ENCODE measurements around the gene CLEC2L. TPM values are rescaled to one million over a fixed set of nuclear protein-coding genes. Genes with fewer than 3 reads are reported as not detected.

The CLEC2L gene
- polyA plus RNA-seq, 3 donors, result not detected

DNA sequence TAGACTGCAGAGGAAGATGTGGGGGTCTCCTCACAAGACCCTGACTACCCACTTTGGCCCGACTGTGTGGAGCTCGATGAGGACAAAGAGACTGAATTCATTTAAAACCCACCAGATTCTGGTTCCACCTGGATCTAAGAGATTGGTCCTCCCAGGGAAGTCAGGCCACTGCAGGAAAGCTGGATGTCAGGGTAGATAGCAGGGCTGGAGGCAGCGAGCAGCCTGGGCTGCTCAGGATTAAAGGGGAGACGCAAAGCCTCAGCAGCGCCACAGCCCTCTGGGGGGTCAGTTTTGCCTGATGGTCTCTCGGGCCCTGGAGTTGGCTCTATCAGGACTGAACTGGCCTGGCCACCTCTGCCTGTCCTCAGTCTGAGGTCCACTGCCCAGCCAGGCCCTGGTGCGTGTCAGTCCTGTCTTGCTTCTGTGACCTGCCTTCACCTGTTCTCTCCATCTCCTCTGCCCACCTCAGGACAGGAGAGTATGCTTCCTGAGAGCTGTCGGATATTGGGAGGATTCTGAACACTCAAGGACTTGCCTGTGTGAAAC is 27.8 kb upstream of the CLEC2L start:
- TF ChIP-seq, protein P1, sequence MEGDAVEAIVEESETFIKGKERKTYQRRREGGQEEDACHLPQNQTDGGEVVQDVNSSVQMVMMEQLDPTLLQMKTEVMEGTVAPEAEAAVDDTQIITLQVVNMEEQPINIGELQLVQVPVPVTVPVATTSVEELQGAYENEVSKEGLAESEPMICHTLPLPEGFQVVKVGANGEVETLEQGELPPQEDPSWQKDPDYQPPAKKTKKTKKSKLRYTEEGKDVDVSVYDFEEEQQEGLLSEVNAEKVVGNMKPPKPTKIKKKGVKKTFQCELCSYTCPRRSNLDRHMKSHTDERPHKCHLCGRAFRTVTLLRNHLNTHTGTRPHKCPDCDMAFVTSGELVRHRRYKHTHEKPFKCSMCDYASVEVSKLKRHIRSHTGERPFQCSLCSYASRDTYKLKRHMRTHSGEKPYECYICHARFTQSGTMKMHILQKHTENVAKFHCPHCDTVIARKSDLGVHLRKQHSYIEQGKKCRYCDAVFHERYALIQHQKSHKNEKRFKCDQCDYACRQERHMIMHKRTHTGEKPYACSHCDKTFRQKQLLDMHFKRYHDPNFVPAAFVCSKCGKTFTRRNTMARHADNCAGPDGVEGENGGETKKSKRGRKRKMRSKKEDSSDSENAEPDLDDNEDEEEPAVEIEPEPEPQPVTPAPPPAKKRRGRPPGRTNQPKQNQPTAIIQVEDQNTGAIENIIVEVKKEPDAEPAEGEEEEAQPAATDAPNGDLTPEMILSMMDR (IDR thresholded peaks at IDR 0.05), result no peak
- 93% methylated on average over 5 of the region's 8 CpGs for WGBS (ENCODE audit: insufficient coverage)
- peak overlapping the region in 1 of 2 donors; percentile 23 for H3K4me3 Mint-ChIP-seq

DNA sequence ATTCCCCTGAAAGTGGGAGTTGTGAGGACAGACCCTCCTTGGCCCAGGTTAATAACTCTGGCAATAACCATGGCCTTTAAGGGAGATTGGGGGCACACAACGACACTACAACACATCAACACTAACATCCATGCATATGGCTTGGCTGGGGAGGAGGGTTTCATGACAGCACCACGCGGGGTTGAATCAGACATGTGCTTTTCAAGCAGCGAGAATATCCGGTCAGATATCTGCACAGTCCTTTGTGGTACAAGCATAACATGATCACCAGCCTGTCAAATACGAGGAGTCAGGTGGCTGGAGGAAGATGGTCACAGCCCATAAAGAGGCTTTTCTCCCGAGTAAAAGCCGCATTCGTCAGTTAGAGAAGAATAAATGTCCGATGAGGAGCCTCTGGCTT is 27.0 kb upstream of the CLEC2L start:
- 94% methylated on average over 9 of the region's 10 CpGs for WGBS (ENCODE audit: insufficient coverage)
- Histone ChIP-seq H3K4me3 (replicated peaks in 1 of 3; ENCODE audit: low read depth in 2 of 3, low read length in 3 of 3) (no peak overlapping the region), H3K79me2 (ENCODE audit: insufficient read depth, low read length) (no peaks in the 10 kb centered on the region), H3K9ac (ENCODE audit: insufficient read depth, low read length, poor library complexity, severe bottlenecking) (no peak overlapping the region), H3K27me3 (ENCODE audit: control insufficient read depth in 2 of 2, insufficient read depth in 2 of 2, low read length in 2 of 2) (no peaks in the 10 kb centered on the region), H4K20me1 (ENCODE audit: insufficient read depth, low read length) (no peaks in the 10 kb centered on the region), H3K36me3 (replicated peaks in 1 of 2; ENCODE audit: control insufficient read depth in 1 of 2, insufficient read depth in 2 of 2, low read length in 2 of 2) (no peaks in the 10 kb centered on the region), H3K27ac (ENCODE audit: low read depth in 1 of 2, low read length in 2 of 2) (no peak overlapping the region), H2AFZ (ENCODE audit: insufficient read depth, low read depth, low read length, poor library complexity, severe bottlenecking) (no peak overlapping the region), H3K4me2 (replicated peaks; ENCODE audit: extremely low read depth, low read length, poor library complexity, severe bottlenecking) (no peak overlapping the region), H3K4me1 (ENCODE audit: control insufficient read depth in 1 of 2, insufficient read depth in 2 of 2, low read length in 2 of 2) (peaks cover 12 to 16% of the 10 kb centered on the region in 2 donors), H3K9me3 (replicated peaks in 1 of 2; ENCODE audit: control insufficient read depth in 1 of 2, insufficient read depth in 1 of 2, low read length in 2 of 2) (peaks cover 13 to 15% of the 10 kb centered on the region in 2 donors)
- Mint-ChIP-seq H3K27ac (peak overlapping the region in 1 of 7 donors; percentile 77), H3K9me3 (peaks cover 8 to 18% (median 16%) of the 10 kb centered on the region in 7 donors), H3K4me1 (peaks cover 27% of the 10 kb centered on the region), H3K27me3 (ENCODE audit: low read depth in 3 of 3) (peaks cover 11 to 23% (median 15%) of the 10 kb centered on the region in 3 donors), H3K36me3 (no peaks in the 10 kb centered on the region), H3K4me3 (peak overlapping the region in 1 of 2 donors; percentile 5)
- DNase-seq, result no peak
- intact Hi-C loops (cut with micrococcal nuclease), result no loop called here
- TF ChIP-seq, protein P1 (IDR thresholded peaks at IDR 0.05), result no peak

More for the DNA sequence above, 27.8 kb upstream of the CLEC2L start:
- intact Hi-C loops (cut with micrococcal nuclease), result no loop called here
- Mint-ChIP-seq H3K36me3 (no peaks in the 10 kb centered on the region), H3K27me3 (ENCODE audit: low read depth in 3 of 3) (peaks cover 11 to 21% (median 13%) of the 10 kb centered on the region in 3 donors), H3K9me3 (peaks cover 8 to 23% (median 21%) of the 10 kb centered on the region in 7 donors), H3K4me1 (peaks cover 27% of the 10 kb centered on the region), H3K27ac (peak overlapping the region in 1 of 7 donors; percentile 30)
- Histone ChIP-seq H3K9ac (ENCODE audit: insufficient read depth, low read length, poor library complexity, severe bottlenecking) (peak overlapping the region; percentile 17), H3K9me3 (replicated peaks in 1 of 2; ENCODE audit: control insufficient read depth in 1 of 2, insufficient read depth in 1 of 2, low read length in 2 of 2) (peaks cover 13 to 20% of the 10 kb centered on the region in 2 donors), H3K4me1 (ENCODE audit: control insufficient read depth in 1 of 2, insufficient read depth in 2 of 2, low read length in 2 of 2) (peaks cover 12 to 16% of the 10 kb centered on the region in 2 donors), H3K79me2 (ENCODE audit: insufficient read depth, low read length) (no peaks in the 10 kb centered on the region), H4K20me1 (ENCODE audit: insufficient read depth, low read length) (no peaks in the 10 kb centered on the region), H3K27me3 (ENCODE audit: control insufficient read depth in 2 of 2, insufficient read depth in 2 of 2, low read length in 2 of 2) (no peaks in the 10 kb centered on the region), H3K36me3 (replicated peaks in 1 of 2; ENCODE audit: control insufficient read depth in 1 of 2, insufficient read depth in 2 of 2, low read length in 2 of 2) (no peaks in the 10 kb centered on the region), H3K27ac (ENCODE audit: low read depth in 1 of 2, low read length in 2 of 2) (no peak overlapping the region), H3K4me3 (replicated peaks in 1 of 3; ENCODE audit: low read depth in 2 of 3, low read length in 3 of 3) (no peak overlapping the region), H2AFZ (ENCODE audit: insufficient read depth, low read depth, low read length, poor library complexity, severe bottlenecking) (peak overlapping the region; percentile 30), H3K4me2 (replicated peaks; ENCODE audit: extremely low read depth, low read length, poor library complexity, severe bottlenecking) (peak overlapping the region; percentile 17)
- DNase-seq, result no peak
